Epidermal melanocyte (primary cell): ENCODE measurements around the gene PRRC2C.
"Not testable (repeated sequence)": the region's sequence is repeated elsewhere in the genome, so short reads cannot be mapped to it uniquely, and the experiment has no call there.

Source experiments
- DNase-seq: peaks from one replicate; pipeline ENCODE4 v3.0.0; 2011; ENCODE audit warnings: low spot score; ENCODE audit not compliant: insufficient read length

PRRC2C gene

GRCh38 chr1:171500304-171500703 is 15.0 kb downstream of the PRRC2C start:
- DNase-seq, result no peak

- no peak for DNase-seq
Measured at GRCh38 chr1:171500803-171501202, 15.5 kb downstream of the PRRC2C start.

GRCh38 chr1:171501305-171502024 is 16.1 kb downstream of the PRRC2C start:
- no peak for DNase-seq

- DNase-seq, result no peak
Measured at GRCh38 chr1:171506525-171507304, 21.4 kb downstream of the PRRC2C start.

- no peak for DNase-seq
Measured at GRCh38 chr1:171507435-171507834, 22.1 kb downstream of the PRRC2C start.

DNA sequence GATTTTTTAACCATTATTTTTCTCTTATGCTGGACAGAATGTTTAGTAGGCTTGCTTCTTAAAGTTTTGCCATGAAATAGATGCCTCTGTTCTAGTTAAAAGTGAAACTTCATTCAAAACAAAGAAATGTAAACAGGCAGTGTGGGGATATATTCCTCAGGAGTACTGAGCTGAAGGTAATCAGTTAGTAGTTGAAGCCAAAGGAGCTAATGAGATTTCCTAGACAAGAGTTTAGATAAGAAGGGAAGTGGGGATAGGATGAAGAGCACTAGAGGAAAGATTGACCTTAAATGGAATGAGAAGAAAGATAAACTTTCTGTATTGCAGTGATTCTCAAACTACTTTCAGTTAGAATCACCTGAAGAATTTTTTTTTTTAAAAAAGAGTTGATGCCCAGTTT is 23.9 kb downstream of the PRRC2C start:
- no peak for DNase-seq

- DNase-seq, result no peak
Measured at GRCh38 chr1:171513743-171514142, 28.4 kb downstream of the PRRC2C start.

GRCh38 chr1:171515299-171515698 is 30.0 kb downstream of the PRRC2C start:
- no peak for DNase-seq

DNA sequence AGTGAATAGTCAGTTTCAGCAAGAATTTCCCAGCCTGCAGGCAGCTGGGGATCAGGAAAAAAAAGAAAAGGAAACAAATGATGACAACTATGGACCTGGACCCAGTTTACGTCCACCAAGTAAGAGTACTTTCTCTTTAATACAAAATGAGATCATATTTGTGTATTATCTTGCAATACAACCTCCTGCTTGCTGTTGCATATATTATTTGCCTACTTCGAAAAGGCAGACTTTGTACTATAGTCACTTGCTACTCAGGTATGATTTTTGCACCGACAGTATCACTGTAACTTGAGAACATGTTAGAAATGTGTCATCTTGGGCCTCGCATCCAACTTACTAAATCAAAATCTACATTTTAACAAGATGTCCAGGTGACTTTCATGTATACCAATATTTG is 30.4 kb downstream of the PRRC2C start:
- no peak for DNase-seq

- DNase-seq, result no peak
Measured at GRCh38 chr1:171521567-171521966, 36.2 kb downstream of the PRRC2C start.

GRCh38 chr1:171530676-171531075 is 45.3 kb downstream of the PRRC2C start:
- no peak for DNase-seq

DNA sequence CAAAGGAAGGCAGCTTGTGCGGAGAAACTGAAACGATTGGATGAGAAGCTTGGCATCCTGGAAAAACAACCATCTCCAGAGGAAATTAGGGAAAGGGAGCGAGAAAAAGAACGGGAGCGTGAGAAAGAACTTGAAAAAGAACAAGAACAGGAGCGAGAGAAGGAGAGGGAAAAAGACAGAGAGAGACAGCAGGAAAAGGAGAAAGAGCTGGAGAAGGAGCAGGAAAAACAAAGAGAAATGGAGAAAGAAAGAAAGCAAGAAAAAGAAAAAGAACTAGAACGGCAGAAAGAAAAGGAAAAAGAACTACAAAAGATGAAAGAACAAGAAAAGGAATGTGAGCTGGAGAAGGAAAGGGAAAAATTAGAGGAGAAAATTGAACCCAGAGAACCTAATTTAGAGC is 47.2 kb downstream of the PRRC2C start:
- DNase-seq, result no peak

DNA sequence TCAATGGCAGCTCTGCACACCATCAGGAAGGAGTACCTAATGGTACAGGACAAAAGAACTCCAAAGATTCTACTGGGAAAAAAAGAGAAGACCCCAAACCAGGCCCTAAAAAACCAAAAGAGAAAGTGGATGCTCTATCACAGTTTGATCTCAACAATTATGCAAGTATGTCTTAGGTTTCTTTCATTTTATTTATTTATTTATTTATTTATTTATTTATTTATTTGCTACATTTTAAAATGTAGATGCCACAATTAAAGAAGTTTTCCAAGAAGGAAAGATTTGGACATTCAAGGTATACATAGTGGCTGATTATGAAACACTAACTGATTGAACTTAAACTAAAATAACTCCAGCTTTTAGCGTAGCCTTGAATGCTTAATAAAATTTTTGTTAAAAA is 60.2 kb downstream of the PRRC2C start:
- DNase-seq, result no peak

DNA sequence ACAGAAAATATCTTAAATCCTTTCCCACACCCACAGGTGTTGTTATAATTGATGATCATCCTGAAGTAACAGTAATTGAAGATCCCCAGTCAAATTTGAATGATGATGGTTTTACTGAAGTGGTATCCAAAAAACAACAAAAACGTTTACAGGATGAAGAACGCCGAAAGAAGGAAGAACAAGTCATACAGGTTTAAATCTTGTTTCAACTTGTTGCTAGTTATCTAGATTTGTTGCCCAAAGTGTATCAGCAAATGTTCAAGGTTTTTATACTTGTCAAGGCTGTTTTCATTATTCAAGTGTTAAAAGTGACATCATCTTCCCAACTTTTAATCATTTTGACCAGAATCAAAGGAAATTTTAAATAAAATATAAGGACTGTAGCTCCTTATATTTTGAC is 64.7 kb downstream of the PRRC2C start:
- no peak for DNase-seq

DNA sequence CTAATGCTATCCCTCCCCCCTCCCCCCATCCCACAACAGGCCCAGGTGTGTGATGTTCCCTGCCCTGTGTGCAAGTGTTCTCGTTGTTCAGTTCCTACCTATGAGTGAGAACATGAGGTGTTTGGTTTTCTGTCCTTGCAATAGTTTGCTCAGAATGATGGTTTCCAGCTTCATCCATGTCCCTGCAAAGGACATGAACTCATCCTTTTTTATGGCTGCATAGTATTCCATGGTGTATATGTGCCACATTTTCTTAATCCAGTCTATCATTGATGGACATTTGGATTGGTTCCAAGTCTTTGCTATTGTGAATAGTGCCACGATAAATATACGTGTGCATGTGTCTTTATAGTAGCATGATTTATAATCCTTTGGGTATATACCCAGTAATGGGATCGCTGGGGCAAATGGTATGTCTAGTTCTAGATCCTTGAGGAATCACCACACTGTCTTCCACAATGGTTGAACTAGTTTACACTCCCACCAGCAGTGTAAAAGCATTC is 65.3 kb downstream of the PRRC2C start:
- not testable (repeated sequence) for DNase-seq

DNA sequence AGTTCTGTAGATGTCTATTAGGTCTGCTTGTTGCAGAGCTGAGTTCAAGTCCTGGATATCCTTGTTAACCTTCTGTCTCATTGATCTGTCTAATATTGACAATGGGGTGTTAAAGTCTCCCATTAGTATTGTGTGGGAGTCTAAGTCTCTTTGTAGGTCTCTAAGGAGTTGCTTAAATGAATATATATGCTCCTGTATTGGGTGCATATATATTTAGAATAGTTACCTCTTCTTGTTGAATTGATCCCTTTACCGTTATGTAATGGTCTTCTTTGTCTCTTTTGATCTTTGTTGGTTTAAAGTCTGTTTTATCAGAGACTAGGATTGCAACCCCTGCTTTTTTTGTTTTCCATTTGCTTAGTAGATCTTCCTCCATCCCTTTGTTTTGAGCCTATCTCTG is 68.6 kb downstream of the PRRC2C start:
- not testable (repeated sequence) for DNase-seq

GRCh38 chr1:171563675-171564074 is 78.3 kb downstream of the PRRC2C start:
- no peak for DNase-seq

GRCh38 chr1:171566467-171566866 is 81.1 kb downstream of the PRRC2C start:
- no peak for DNase-seq

DNA sequence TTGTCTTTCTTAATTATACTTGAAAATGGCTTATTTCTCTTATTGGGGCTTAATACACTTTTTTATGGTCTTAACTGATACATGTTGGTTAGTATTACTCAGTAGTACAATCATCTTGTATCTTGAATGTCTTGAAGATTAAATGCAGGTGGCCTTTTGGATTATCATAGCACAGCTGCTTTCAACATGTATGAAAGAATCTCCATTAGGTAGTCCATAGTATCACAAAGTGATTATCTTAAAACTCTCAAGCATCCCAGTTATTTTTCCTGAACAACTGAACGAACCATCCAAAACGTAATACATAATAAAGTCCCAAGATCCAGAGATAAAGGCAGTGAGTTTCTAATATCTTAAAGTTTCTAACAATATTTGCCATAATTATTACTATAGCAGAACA is 85.0 kb downstream of the PRRC2C start:
- no peak for DNase-seq

GRCh38 chr1:171576144-171576543 is 90.8 kb downstream of the PRRC2C start:
- no peak for DNase-seq

GRCh38 chr1:171581226-171581625 is 95.9 kb downstream of the PRRC2C start:
- no peak for DNase-seq

GRCh38 chr1:171581766-171582165 is 96.4 kb downstream of the PRRC2C start:
- DNase-seq, result no peak

DNA sequence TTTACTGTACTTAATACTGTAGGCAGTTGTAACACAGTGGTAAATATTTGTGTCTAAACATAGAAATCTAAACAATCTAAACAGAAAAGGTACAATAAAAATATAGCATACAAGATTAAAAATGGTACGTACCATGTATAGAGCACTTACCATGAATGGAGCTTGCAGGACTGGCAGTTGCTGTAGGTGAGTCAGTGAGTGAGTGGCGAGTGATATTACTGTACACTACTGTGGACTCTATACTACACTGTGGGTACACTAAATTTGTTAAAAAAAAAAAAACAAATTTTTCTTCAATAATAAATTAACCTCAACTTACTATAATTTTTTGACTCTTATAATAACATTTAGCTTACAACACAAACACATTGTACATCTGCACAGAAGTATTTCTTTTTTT is 97.3 kb downstream of the PRRC2C start:
- no peak for DNase-seq
